NCI-H82 (cell line): Measurements from ENCODE around the gene MRPL49.
"Not testable (repeated sequence)": the region's sequence is repeated elsewhere in the genome, so short reads cannot be mapped to it uniquely, and the experiment has no call there.

Experiments used
- DNase-seq: peaks from one replicate; lab custom pipeline; 2025; lab: John Stamatoyannopoulos, UW

The MRPL49 gene

GRCh38 chr11:65132988-65133700 lies 11.0 kb downstream of the MRPL49 start:
- DNase-seq, result peak; percentile 24

GRCh38 chr11:65133724-65134123 lies 11.6 kb downstream of the MRPL49 start:
- DNase-seq, result no peak

GRCh38 chr11:65134240-65134951 lies 12.3 kb downstream of the MRPL49 start, which contains the start of gene SYVN1:
SYVN1 (minus strand) TSS chr11:65134519; CDS start chr11:65133601, 918 bp downstream.
- peak; percentile 90 for DNase-seq

GRCh38 chr11:65134952-65135632 lies 13.0 kb downstream of the MRPL49 start:
- peak; percentile 97 for DNase-seq

GRCh38 chr11:65135633-65136145 lies 13.6 kb downstream of the MRPL49 start:
- DNase-seq, result no peak

GRCh38 chr11:65136515-65137096 lies 14.5 kb downstream of the MRPL49 start:
- no peak for DNase-seq

GRCh38 chr11:65141896-65142494 lies 19.9 kb downstream of the MRPL49 start:
- no peak for DNase-seq

- DNase-seq, result no peak
These were observed 25.4 kb downstream of the MRPL49 start for GRCh38 chr11:65147352-65148075.

GRCh38 chr11:65148657-65149056 lies 26.5 kb downstream of the MRPL49 start:
- no peak for DNase-seq

- not testable (repeated sequence) for DNase-seq
These were observed 28.0 kb downstream of the MRPL49 start for GRCh38 chr11:65150131-65150508.

GRCh38 chr11:65150509-65151299 lies 28.6 kb downstream of the MRPL49 start:
- peak; percentile 15 for DNase-seq

- DNase-seq, result no peak
These were observed 29.3 kb downstream of the MRPL49 start for GRCh38 chr11:65151331-65151899.

- DNase-seq, result no peak
These were observed 30.0 kb downstream of the MRPL49 start for GRCh38 chr11:65152122-65152521.

GRCh38 chr11:65156256-65156655 lies 34.1 kb downstream of the MRPL49 start:
- DNase-seq, result no peak

- no peak for DNase-seq
These were observed 34.8 kb downstream of the MRPL49 start for GRCh38 chr11:65156926-65157325.

GRCh38 chr11:65157336-65157735 lies 35.2 kb downstream of the MRPL49 start:
- DNase-seq, result no peak

- DNase-seq, result no peak
These were observed 36.9 kb downstream of the MRPL49 start for GRCh38 chr11:65159012-65159411.

- DNase-seq, result no peak
These were observed 38.5 kb downstream of the MRPL49 start for GRCh38 chr11:65160643-65161042.

- no peak for DNase-seq
These were observed 41.6 kb downstream of the MRPL49 start for GRCh38 chr11:65163684-65164083.
